CD4-positive, alpha-beta T cell treated with Interleukin-6 for 4 hours (primary cell): Measurements from ENCODE around the gene SLC50A1.

Experiments
- DNase-seq: peaks from one replicate; pipeline ENCODE4 v3.0.0-alpha.2; 2020; ENCODE audit warnings: mixed read lengths

The SLC50A1 gene

GRCh38 chr1:155171836-155172731 is 36.4 kb downstream of the SLC50A1 start:
- no peak for DNase-seq

DNA sequence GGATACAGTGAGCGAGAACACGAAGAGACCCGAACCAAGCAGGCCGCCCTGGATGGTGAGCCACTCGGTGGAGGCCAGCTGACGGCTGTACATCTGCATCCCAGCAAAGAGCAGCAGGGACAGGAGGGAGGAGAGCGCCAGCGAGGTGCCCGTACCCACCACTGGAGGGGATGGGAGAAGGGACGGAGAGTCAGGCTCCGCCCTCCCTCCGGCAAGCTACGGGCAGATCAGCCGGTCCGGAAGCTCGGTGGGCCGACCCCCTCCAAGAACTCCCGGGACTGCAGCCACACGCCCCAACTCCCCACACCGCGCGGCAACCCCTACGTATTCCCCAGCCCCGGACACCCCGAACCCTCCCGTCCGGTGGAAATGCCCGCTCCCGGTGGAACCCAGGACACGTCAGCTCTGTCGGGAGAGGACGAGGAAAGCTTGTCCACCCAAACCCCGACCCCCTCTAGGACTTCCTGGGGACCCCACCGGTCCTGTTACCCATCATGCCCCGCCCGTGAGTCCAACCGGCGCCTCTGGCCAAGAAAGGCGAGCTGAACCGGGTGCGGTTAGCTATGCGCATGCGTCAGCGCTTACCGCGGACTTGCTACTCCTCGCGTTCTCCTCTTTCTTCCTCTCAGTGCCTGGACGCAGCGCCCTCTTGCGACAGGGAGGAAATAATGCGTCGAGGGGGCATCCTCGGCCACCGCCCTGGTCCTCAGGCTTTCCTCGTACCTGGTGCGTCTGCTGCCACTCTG is 37.3 kb downstream of the SLC50A1 start, which contains the start of gene KRTCAP2:
Gene KRTCAP2, minus strand, starts transcription at position 573 of the 746 bp plus-strand sequence. Its CDS starts 80 bp downstream, at position 493.
- DNase-seq: peak; percentile 95

GRCh38 chr1:155173478-155174323 is 38.0 kb downstream of the SLC50A1 start, which contains the start of gene TRIM46:
Gene TRIM46, plus strand, starts transcription at chr1:155173849. Its CDS starts 118 bp downstream, at chr1:155173967.
- peak; percentile 82 for DNase-seq

- DNase-seq: peak; percentile 81
These were observed 39.0 kb downstream of the SLC50A1 start for GRCh38 chr1:155174324-155175280.

GRCh38 chr1:155175281-155175926 is 39.8 kb downstream of the SLC50A1 start:
- no peak for DNase-seq

- peak; percentile 34 for DNase-seq
These were observed 40.3 kb downstream of the SLC50A1 start for GRCh38 chr1:155175927-155176371.

DNA sequence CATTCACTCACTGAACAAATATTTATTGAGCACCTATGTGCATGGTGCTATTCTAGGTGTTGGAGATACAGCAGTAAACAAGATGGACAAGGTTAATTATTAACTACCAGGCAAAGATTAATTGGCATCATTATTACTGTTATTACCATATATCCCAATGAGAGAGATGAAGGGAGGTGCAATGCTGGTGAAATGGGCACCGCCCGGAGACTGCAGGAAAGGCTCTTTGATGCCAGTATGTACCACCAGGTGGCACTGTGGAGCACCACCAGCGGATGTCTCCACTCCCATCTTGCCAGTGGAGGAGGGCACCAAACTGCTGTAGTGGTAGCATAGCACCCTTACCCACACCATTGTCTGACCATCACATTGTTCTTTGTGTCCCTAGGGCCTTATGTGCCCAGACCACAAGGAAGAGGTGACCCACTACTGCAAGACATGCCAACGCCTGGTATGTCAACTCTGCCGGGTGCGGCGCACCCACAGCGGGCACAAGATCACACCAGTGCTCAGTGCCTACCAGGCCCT is 41.0 kb downstream of the SLC50A1 start:
- DNase-seq: peak; percentile 91

DNA sequence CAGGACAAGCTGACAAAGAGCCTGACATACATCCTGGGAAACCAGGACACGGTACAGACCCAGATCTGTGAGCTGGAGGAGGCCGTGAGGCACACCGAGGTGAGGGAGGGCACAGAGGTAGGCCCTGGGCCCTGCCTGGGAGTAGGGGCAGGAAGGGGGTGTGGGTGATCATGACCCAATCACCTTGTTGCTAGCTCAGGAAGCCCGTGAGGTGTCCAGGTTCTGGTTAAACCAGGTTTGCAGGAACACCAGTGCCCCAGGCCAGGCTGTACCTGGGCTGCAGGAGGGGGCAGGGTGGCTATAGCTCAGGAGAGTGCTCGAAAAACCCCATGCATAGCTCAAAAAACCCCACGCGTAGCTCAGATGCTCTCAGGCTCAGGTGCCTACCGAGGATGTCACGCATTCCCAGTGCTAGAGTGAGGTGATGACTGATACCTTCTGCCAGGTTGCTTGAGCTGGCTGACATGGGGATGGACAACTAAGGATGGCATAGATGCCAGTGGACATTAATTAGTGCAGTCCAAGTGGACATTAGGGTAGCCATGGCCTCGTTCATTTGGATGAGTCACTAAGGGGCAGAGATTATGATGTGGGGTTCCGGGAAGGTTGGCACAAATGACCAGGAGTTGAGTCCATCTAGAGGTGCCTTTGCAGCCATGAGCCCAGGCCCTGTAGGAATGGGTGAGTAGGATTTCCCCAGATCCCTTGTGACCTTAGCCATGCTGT is 41.7 kb downstream of the SLC50A1 start:
- no peak for DNase-seq

DNA sequence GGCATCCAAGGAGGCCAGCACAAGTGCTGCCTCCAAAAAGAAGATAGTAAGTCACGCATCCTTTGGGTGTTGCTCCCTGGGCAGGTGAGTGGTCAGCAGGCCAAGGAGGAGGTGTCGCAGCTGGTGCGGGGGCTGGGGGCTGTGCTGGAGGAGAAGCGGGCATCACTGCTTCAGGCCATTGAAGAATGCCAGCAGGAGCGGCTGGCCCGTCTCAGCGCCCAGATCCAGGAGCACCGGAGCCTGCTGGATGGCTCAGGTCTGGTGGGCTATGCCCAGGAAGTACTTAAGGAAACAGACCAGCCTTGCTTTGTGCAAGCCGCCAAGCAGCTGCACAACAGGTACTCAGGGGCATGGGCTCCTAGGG is 42.2 kb downstream of the SLC50A1 start:
- DNase-seq: no peak

DNA sequence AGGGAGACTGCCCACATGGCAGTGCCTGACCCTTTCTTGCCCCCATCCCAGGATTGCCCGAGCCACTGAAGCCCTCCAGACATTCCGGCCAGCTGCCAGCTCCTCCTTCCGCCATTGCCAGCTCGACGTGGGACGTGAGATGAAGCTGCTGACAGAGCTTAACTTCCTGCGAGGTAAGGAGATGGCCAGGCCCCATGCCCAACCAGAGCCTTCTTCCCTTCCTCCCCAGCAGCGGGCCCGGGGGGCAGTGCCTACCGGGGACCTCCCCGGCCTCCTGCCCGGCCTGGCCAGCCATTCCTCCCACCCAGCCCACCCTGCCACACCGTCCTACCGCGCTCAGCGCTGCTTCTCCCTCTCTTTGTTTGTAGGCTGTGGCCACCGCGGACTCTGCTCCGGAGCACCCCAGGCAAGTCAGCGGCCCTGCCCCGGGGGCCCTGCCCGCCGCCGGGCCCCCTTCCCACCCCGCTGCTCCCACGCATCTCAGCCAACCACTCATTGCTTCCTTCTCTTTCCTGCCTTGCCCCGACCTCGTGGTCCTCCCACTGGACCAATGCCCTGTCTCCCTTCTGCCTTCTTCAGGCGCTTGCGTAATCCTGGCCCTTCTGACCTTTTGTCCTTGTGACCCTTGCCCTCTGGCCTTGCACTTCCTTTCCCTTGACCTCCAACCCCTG is 42.9 kb downstream of the SLC50A1 start:
- no peak for DNase-seq

- no peak for DNase-seq
These were observed 43.7 kb downstream of the SLC50A1 start for GRCh38 chr1:155179112-155180031.

DNA sequence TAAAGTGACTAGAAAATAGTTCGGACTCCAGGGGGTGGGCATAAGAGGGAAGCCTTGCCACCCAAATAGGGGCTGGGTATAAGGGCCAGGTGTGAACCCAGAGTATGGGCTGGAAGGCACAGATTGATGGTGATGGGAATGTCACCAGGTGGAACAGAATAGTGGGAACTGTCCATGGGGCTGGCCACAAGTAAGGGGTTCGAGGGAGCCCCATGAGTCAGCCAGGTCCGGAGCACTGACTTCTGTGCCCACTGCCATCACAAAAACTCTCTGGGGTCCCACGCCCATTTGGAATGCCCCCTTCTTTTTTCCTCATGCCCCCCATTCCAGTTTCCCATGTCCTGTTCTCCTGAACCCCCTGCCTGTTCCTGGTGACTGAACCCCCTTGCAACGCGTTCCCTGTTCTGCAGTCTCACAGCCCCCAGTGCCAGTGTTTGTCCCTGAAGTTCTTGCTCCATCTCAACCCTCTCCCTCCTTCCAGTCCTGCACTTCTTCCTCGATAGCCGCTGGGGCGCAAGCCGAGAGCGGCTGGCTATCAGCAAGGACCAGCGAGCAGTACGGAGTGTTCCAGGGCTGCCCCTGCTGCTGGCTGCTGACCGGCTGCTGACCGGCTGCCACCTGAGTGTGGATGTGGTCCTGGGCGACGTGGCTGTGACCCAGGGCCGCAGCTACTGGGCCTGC is 45.9 kb downstream of the SLC50A1 start:
- no peak for DNase-seq

DNA sequence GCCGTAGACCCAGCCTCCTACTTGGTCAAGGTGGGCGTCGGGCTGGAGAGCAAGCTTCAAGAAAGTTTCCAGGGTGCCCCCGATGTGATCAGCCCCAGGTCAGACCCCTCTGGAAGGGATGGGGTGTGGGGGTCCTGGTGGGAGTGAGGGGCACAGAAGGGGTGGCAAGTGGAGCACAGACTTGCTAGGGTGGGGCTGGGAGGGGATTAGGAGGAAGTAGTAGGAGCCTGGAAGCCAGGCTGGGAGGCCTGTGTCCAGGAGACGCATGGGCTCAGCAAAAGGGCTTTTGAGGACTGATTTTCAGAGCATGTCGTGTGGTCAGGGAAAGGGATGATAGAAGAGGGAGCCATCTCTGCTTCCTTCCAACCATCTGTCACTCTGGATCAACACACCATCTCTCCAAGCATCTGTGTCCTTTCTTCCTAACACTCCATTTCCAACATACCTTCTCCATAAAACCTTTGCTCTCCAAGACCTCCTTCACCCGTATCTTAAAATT is 46.4 kb downstream of the SLC50A1 start:
- no peak for DNase-seq

GRCh38 chr1:155183775-155184221 is 48.1 kb downstream of the SLC50A1 start:
- DNase-seq: no peak

DNA sequence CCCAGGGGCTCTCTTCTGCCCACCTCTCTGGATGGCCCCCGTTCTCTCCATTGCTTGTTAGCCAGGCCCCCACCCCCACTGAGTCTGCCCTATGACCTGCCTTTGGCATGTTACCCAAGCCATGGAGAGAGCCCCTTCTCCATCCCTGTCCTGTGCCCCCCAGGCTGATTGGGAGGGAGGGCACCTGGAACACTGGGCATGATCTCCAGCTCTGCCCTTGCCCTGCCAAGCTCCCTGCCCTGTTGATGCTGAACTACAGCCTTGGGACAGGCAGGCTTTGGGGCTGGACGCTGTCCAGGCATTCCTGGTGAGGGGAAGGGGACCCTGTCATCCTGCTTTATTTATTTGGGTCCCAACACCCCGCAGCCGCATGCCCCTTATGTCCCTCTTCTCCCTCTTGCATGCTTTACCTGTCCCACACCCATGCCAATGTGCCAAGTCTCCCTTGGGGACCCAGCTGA is 48.7 kb downstream of the SLC50A1 start:
- no peak for DNase-seq

DNA sequence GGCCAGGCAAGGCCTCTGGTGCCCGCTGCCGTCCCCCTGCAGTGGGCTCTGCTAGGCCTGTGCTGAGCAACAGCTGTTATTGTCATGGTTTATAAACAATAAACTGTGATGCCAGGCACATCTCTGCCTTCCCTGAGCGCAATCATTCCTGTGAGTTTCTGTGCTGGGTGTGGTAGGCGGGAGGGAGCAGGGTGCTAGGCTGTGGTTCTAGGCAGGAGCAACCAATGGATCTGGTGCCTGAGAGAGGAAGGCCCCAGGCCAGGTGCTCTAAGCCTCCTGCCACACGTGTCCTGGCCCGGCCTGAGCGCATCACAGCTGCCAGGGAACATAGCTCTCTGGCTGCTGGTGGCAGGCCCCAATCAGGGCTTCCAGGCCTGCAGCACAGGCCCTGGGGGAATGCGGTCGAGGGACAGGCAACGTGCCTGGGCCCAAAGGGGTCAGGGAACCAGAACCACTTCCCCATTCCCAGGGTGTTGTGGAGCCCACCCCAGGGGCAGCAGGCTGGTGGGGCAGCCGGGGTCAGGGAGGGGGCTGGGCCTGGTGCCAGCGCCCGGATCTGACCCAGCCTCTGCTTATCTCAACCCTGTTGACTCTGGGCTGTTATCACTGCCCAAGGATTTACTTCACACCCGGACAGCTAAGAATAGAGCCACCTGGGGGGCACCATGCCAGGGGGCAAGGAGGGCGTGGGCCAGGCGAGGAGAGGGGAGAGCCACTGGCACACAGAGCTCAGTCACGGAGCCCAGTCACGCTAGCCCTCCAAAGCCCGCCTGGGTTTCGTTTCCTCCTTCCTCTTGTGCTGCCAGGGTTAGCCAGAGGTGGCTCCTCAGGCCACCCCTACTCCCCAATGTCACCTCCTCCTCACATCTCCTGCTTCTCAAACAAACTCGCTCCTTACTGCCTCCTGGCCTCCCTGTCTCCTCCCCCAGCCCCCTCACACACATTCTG is 49.5 kb downstream of the SLC50A1 start:
- no peak for DNase-seq
